GM15510 (cell line): ENCODE measurements around the gene TAF4B.

Source experiments
- POLR2A ChIP-seq: IDR thresholded peaks from 3 replicates; pipeline ENCODE4 v1.6.1; 2011; ENCODE audit warnings: borderline replicate concordance; ENCODE audit not compliant: insufficient read length; ENCODE audit errors: extremely low read depth

The TAF4B gene

DNA sequence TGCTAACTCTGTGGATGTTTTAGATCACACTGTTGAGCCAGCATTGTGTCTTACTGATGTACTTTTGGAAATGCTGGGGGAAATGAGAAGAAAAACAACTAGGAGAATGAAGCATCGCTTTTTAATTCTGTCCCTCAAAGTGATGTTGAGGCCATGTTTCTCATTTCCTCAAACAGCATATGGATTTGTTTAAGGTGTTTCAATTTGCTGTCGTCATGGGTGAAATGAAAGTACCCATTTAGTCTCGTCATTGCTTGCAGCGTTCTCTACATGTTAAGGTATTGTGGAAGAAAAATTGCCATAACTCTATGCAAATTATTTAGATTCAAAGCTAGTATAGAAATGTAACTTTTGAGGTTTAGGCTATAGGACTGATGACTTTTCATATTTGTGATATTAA lies 170.8 kb downstream of the TAF4B start:
- TF ChIP-seq POLR2A: no peak

DNA sequence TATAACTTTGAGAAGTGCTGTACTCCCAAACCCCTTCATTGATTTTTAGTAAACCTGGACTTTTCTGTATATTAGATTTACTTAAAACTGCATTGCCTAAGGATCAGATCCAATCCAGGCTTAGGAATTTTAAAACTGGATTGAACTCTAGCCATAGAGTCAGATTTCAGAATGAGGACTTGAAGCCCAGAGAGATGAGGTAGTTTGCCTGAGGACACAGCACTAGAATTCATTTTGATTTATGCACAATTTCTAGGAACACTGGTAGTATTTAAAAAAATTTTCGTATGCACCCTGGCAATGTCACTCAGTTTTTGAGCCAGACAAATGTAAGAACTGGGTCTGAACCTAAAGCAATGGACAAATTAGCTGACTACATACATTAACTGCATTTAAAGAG lies 177.2 kb downstream of the TAF4B start:
- no peak for TF ChIP-seq POLR2A

DNA sequence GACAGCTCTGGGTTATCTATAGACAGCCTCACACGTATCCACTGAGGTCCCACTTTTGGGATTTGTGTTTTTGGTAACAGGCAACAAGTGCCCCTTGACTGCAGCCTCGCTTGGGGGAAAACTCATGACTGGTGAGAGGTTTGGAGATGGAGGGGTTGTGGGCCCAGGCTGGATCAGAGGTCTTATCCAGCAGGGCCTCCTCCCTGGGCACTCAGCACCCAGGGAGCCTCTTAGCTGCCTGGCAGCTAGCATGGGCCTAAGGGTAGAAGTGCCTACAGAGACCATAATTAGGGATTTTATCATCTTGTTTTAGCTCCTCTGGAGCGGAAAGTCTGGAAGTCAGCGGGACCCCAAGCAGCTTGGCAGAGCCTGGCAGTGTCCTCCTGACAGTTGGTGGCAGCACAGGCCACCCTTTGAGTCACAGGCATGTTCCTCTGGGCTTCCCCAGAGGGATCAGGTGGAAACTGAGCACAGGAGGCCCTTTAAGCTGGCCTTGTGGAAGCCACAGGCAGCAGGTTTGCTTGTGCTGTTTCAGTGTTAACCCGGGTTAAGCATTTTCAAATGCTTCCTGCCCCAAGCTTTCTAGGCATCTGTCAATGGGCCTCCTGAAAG lies 179.1 kb downstream of the TAF4B start:
- TF ChIP-seq POLR2A: no peak

- TF ChIP-seq POLR2A: no peak
Observed at GRCh38 chr18:26406324-26406723, 180.1 kb downstream of the TAF4B start.

- TF ChIP-seq POLR2A: no peak
Observed at GRCh38 chr18:26406854-26407517, 180.7 kb downstream of the TAF4B start.

DNA sequence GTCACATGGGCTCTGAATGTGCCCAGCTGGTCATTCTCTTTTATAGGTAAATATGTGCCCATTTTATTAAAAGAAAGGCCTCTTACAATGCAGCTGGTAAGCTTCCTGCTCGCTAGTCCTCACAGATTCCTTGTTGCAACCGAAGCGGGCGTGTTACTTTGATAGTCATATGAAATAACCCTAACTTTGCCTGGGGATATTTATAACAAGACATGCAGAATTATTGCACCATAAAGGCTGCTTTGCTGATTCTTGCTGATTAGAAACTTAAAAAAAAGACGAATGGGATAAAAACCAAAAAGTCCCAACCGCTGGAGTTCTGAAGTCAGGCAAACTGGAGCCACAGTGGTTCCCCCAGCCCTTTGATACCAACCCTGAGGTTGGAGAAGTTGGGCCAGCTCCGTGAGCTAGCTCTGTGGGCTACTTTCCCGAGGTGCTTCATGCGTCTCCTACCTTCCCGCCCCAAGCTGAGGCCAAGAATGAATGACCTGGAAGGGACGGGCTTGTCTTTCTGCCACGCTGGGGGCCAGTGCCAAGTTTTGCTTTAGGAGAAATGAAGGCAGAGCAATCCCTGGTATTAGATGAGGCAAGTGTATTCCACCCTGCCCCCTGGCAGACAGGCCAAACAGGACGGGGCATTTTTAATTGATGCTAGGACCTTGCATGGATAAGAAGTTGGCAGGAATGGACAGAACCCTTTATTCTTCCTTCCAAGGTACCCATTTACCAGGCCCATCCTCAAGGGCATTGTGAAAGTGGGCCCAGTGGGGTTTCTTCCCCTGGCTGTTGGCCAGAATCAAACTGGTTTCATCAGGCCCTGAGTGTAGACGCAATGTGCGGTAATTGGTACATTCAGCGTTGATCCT lies 181.7 kb downstream of the TAF4B start:
- no peak for TF ChIP-seq POLR2A

DNA sequence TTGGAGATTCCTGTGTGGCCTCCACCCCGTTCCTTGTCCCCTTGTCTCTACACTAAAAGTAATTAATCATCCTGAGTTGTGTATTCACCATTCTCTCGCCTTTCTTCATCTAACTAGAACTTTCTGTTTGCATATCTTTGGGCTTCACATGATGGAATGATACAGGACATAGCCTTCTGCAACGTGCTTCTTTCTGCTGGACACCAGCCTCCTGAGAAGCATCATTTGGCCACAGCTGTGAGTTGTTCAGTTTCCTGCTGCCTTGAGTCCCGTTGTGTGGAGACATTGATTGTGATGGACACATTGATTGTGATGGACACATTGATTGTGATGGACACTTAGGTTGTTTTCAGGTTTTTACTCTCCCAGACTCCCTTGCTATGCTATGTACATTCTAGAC lies 182.8 kb downstream of the TAF4B start:
- TF ChIP-seq POLR2A: no peak

DNA sequence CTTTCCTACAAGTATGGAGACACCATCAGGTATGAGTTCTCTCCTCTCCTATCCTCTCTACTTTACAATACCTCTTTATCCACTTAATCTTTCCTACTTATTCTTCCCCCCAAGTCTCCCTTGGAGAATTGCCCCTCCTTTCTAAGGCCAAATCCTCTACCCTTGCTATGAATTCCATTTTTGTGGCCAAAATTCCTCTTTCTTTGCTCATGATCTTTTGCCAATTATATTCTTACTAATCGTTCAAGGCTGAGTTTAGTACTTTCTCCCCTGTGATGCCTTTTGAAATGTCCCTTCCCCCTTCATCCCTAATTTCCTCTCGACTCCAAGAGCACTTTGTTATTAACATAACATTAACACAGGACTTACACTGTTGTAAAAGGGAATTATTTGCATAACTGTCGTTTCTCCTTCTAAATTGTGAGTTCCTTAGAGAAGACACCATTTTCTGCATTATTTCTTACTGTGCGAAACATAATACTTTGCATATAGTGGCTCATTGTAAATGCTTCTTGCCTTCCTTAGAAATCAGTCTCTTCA lies 188.7 kb downstream of the TAF4B start:
- no peak for TF ChIP-seq POLR2A

GRCh38 chr18:26415631-26416030 lies 189.4 kb downstream of the TAF4B start:
- no peak for TF ChIP-seq POLR2A

DNA sequence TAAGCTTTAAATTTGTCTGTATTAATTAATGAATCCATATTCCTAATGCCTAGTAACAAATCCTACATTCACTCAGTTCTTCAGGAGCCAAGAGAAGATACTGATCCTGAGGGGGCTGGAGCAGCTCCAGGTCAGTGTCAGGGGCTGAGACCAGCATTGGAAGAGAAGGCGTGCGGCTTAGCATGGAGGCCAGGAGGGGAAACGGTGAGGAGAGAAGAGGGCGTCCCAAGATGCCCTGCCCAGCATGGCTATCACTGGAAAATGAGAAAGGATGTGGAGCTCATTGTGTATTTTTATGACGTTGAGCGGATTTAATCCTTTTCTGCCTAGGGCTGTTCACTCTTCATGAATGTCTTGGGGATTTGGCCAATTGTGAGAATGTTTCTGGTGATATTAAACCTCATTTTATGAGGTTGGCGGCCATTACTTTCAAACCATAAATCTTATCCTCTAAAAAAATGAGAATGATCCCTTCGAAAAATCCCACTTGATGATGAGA lies 190.5 kb downstream of the TAF4B start:
- TF ChIP-seq POLR2A: no peak

DNA sequence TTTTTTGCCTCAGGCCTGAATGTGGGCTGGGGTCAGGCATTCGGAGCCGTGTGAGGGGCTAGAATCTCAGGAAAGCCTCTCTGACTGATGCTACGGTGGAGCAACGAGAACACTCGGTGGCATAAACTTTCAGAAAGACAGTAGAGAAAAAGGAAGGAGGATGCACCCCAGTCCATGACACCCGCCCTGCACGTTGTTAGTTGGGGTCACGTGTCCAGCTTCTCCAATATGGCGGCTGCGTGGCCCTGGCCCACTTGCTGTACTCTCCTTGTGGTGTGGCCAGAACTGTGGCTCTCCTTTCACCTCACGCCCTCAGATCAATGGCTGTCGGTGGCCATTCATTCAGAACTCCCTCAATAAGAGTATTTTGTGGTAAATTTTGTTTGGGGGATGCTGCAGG lies 190.9 kb downstream of the TAF4B start:
- TF ChIP-seq POLR2A: no peak

- TF ChIP-seq POLR2A: no peak
Observed at GRCh38 chr18:26418225-26418624, 192.0 kb downstream of the TAF4B start.

- TF ChIP-seq POLR2A: no peak
Observed at GRCh38 chr18:26419746-26420145, 193.5 kb downstream of the TAF4B start.

DNA sequence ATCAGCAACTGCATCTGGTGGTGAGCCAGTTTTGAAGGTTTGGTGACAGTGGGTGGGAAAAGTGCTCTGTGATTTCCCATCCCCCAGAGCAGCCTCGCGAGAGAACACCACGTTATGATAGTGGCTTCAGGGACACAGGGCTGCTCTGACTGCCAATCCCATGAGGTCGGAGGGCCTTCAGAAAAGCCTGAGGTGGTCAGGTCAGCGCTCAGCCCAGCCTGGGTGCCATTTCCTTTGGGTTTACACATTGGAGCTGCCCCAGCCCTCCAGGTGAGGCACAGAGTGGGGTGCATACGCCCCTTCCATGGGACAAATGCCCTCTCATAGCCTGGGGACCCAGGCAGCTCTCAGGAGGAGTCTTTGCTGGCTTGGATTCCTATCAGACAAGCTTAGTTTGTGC lies 195.3 kb downstream of the TAF4B start:
- TF ChIP-seq POLR2A: no peak

- no peak for TF ChIP-seq POLR2A
Observed at GRCh38 chr18:26421931-26422330, 195.7 kb downstream of the TAF4B start.
